Endothelial cell of umbilical vein (primary cell): ENCODE measurements around the gene MED27. TPM values are rescaled to one million over a fixed set of nuclear protein-coding genes. Genes with fewer than 3 reads are reported as not detected.

ENCODE experiments used
- BruUV-seq: library from RNA; stranded (reverse); fragments of 400-500 nt; replicated peaks from 2 replicates; lab custom pipeline; 2021; lab: Mats Ljungman, UMichigan
- CTCF ChIA-PET: fragments of 300-600, 350-600 bp; sonication (Branson Sonifier 250); formaldehyde crosslinking; loops from one replicate; lab custom pipeline; 2021; ENCODE audit warnings: antibody characterized with exemption, inconsistent platforms; lab: Charles Lee
- POLR2A ChIA-PET: fragments of 300-600, 350-600 bp; sonication (Branson Sonifier 250); formaldehyde crosslinking; loops from one replicate; lab custom pipeline; 2021; ENCODE audit warnings: antibody characterized with exemption, inconsistent platforms; lab: Charles Lee
- DNase-seq: peaks from one replicate; pipeline ENCODE4 v3.0.0-alpha.2; 2011; ENCODE audit warnings: low read depth, low spot score
- FAIRE-seq: peaks from 2 replicates; lab custom pipeline; 2011; peaks lifted over from hg19 to GRCh38; lab: Jason Lieb, UNC
- H2AFZ ChIP-seq: 2 replicates; pipeline ENCODE4 v1.6.0; 2012; ENCODE audit warnings: low read depth, low read length, control low read depth, inconsistent platforms
- H3K27ac ChIP-seq: 2 replicates; pipeline ENCODE4 v1.5.1; 2011; ENCODE audit warnings: low read depth, mild to moderate bottlenecking, control low read depth, low read length, moderate library complexity; ENCODE audit not compliant: insufficient read depth
- H3K27me3 ChIP-seq, 2 experiments: 2 replicates each; pipeline versions ENCODE4 v1.6.0 to v1.6.1; 2011; ENCODE audit warnings: low read length in 2 of 2, mixed read lengths in 1 of 2; ENCODE audit not compliant: control insufficient read depth in 2 of 2, insufficient read depth in 2 of 2
- H3K36me3 ChIP-seq, 2 experiments: 2 replicates in 1 of 2; 3 replicates in 1 of 2; pipeline ENCODE4 v1.5.1; 2011; ENCODE audit warnings: low read length in 2 of 2, mild to moderate bottlenecking in 1 of 2, moderate library complexity in 1 of 2; ENCODE audit not compliant: control insufficient read depth in 2 of 2, insufficient read depth in 2 of 2; ENCODE audit errors: extremely low read depth in 1 of 2
- H3K4me1 ChIP-seq: 3 replicates; pipeline ENCODE4 v1.5.1; 2011; ENCODE audit warnings: mild to moderate bottlenecking, low read length; ENCODE audit not compliant: control insufficient read depth, insufficient read depth; ENCODE audit errors: extremely low read depth
- H3K4me2 ChIP-seq: 2 replicates; pipeline ENCODE4 v1.6.1; 2011; ENCODE audit warnings: low read length, control low read depth, mixed read lengths; ENCODE audit not compliant: insufficient read depth
- H3K4me3 ChIP-seq, 3 experiments: fragments of 200-600 bp in 1 of 3; sonication (generic), shearing (Covaris generic) in 1 of 3; replicated peaks in 1 of 3; 2 replicates each; pipeline ENCODE4 v1.5.1; 2011 to 2016; ENCODE audit warnings: control low read depth in 3 of 3, low read length in 3 of 3, mild to moderate bottlenecking in 2 of 3, inconsistent platforms in 1 of 3, low read depth in 1 of 3, moderate library complexity in 1 of 3; ENCODE audit not compliant: insufficient read depth in 1 of 3
- H3K79me2 ChIP-seq: 2 replicates; pipeline ENCODE4 v1.6.0; 2012; ENCODE audit warnings: low read length, inconsistent platforms; ENCODE audit not compliant: control insufficient read depth, insufficient read depth
- H3K9ac ChIP-seq: replicated peaks from 2 replicates; pipeline ENCODE3; 2011; ENCODE audit warnings: low read length, control low read depth; ENCODE audit not compliant: insufficient read depth; ENCODE audit errors: extremely low read depth
- H3K9me1 ChIP-seq: replicated peaks from 3 replicates; pipeline ENCODE4 v1.6.0; 2011; ENCODE audit warnings: mild to moderate bottlenecking, low read length; ENCODE audit not compliant: control insufficient read depth, insufficient read depth; ENCODE audit errors: extremely low read depth
- H3K9me3 ChIP-seq: replicated peaks from 2 replicates; pipeline ENCODE4 v1.5.1; 2012; ENCODE audit warnings: low read length, inconsistent platforms; ENCODE audit not compliant: control insufficient read depth, insufficient read depth
- H4K20me1 ChIP-seq: replicated peaks from 2 replicates; pipeline ENCODE3; 2011; ENCODE audit warnings: mild to moderate bottlenecking, low read length; ENCODE audit not compliant: control insufficient read depth, insufficient read depth; ENCODE audit errors: extremely low read depth
- EZH2 ChIP-seq: IDR thresholded peaks from 2 replicates; pipeline ENCODE4 v1.6.1; 2012; ENCODE audit warnings: borderline replicate concordance, low read depth, mild to moderate bottlenecking, moderate library complexity, low read length, inconsistent platforms; ENCODE audit not compliant: severe bottlenecking
- FOS ChIP-seq: IDR thresholded peaks from 2 replicates; pipeline ENCODE4 v1.6.1; 2011; ENCODE audit warnings: mild to moderate bottlenecking, low read length, moderate library complexity, borderline replicate concordance; ENCODE audit not compliant: insufficient read depth
- GATA2 ChIP-seq: IDR thresholded peaks from 2 replicates; pipeline ENCODE4 v1.7.0; 2011; ENCODE audit warnings: low read depth, mild to moderate bottlenecking, moderate library complexity, mixed read lengths, low read length; ENCODE audit not compliant: insufficient read length, insufficient read depth
- JUN ChIP-seq: IDR thresholded peaks from 2 replicates; pipeline ENCODE4 v1.6.1; 2011; ENCODE audit warnings: borderline replicate concordance, low read depth; ENCODE audit not compliant: insufficient read length, insufficient read depth
- MAX ChIP-seq: IDR thresholded peaks from 2 replicates; pipeline ENCODE4 v1.6.1; 2011; ENCODE audit not compliant: insufficient read depth, insufficient read length
- MYC ChIP-seq: IDR thresholded peaks from one replicate; pipeline ENCODE4 v1.6.1; 2011; ENCODE audit warnings: mild to moderate bottlenecking, low read depth, low read length
- POLR2A ChIP-seq: IDR thresholded peaks from 2 replicates; pipeline ENCODE4 v1.6.1; 2012; ENCODE audit warnings: low read depth, mild to moderate bottlenecking, control low read depth, low read length
- POLR2AphosphoS5 ChIP-seq: IDR thresholded peaks from 2 replicates; pipeline ENCODE4 v1.6.1; 2012; ENCODE audit warnings: low read depth, mild to moderate bottlenecking, control low read depth, low read length, moderate library complexity; ENCODE audit not compliant: insufficient read depth
- dilution Hi-C: fragments of 300-500 bp; cut with MboI; formaldehyde crosslinking; loops from one replicate; pipeline ENCODE4 v1.15.0; 2019; ENCODE audit warnings: low sequenced_read_pairs; ENCODE audit not compliant: extremely low pct_ligation_motif_present
- intact Hi-C: fragments of 100-400 bp; cut with micrococcal nuclease; formaldehyde crosslinking; loops from one replicate; pipeline ENCODE4 v1.10.0; 2022
- polyA plus RNA-seq, 4 experiments: library from polyadenylated mRNA; depleted of rRNA in 3 of 4; stranded (reverse) in 3 of 4; unstranded in 1 of 4; fragments of >200 nt; gene quantifications; 2 replicates each; pipeline versions ENCODE4 v1.2.1 to v1.2.3, GENCODE V29; 2011 to 2012; ENCODE audit warnings: missing spikeins in 1 of 4
- total RNA-seq: library from RNA; stranded (reverse); gene quantifications from 2 replicates; pipeline ENCODE4 v1.2.3, GENCODE V29; 2021
- TF ChIP-seq, protein P1 (sequence below), 2 donors: IDR thresholded peaks; 1 replicate in 1 of 2; 2 replicates in 1 of 2; pipeline ENCODE4 v1.5.1; 2011; ENCODE audit warnings: low read length in 2 of 2, mild to moderate bottlenecking in 2 of 2, moderate library complexity in 2 of 2, control low read depth in 1 of 2, inconsistent platforms in 1 of 2, low read depth in 1 of 2; ENCODE audit not compliant: insufficient read depth in 1 of 2; ENCODE audit errors: extremely low read depth in 1 of 2

Gene MED27
- total and polyA plus RNA-seq, 2 donors (not counting 3 experiments of a cell fraction or from before 2014, with no cell fraction given) = 27.9 to 47.8 TPM

- intact Hi-C loops (no loop called here), dilution Hi-C loops (no loop called here)
- Histone ChIP-seq H3K27me3 (no peaks in the 10 kb centered on the region), H2AFZ (no peak overlapping the region), H3K9ac (no peak overlapping the region), H3K36me3 (no peaks in the 10 kb centered on the region), H3K9me3 (no peaks in the 10 kb centered on the region), H3K4me1 (peaks cover 4% of the 10 kb centered on the region), H3K4me2 (no peak overlapping the region), H3K79me2 (no peaks in the 10 kb centered on the region), H3K27ac (no peak overlapping the region), H3K4me3 (no peak overlapping the region), H4K20me1 (no peaks in the 10 kb centered on the region), H3K9me1 (no peaks in the 10 kb centered on the region)
- ChIA-PET POLR2A (no interaction called here), CTCF (no interaction called here)
- TF ChIP-seq POLR2A (no peak), FOS (peak; percentile 21)
- no peak for DNase-seq
- no TSS peak for BruUV-seq
- no peak for FAIRE-seq
Observed at GRCh38 chr9:131995382-131995781, 84.3 kb downstream of the MED27 start.

DNA sequence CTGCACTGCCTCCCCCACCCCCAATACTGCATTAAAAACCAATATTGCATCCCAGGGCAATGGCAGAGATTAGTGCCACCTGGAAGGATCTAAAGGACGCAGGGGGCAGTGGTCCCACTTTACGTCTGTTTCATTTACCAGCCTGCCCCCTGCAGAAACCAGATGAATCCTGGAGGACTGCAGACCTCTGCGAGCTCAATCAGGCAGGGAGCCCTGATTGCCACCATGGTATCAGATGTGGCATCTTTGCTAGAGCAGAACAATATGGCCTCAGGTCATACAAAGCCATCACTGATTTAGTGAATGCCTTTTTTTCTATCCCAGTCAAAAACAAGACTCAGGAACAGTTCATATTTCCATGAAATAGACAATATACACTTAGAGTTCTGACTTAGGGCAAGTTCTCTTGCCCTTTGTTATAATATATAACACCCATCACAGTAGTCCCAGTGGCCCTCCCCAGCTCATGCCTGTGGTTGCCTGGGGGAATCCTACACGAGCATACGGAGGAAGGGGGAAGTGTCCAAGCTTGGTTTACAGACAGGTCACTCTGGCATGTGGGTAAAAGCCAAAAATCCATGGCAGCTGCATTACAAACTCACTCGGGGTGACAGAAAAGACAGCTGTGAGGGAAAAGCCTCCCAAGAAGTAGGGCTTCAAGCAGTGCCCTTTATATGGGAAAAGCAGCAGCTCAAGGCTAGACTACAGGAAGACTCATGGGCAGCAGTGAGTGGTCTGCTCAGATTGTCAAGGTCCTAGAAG is 85.1 kb downstream of the MED27 start:
- FAIRE-seq (no peak), DNase-seq (no peak)
- no peaks in the 10 kb centered on the region for H3K79me2 ChIP-seq
- H3K27ac ChIP-seq = no peak overlapping the region
- H3K4me3 ChIP-seq = no peak overlapping the region
- no peaks in the 10 kb centered on the region for H3K36me3 ChIP-seq
- no peak overlapping the region for H3K9ac ChIP-seq
- dilution Hi-C loops (no loop called here), intact Hi-C loops (no loop called here)
- H3K4me1 ChIP-seq = peaks cover 1% of the 10 kb centered on the region
- H3K9me3 ChIP-seq = no peaks in the 10 kb centered on the region
- H3K4me2 ChIP-seq = no peak overlapping the region
- BruUV-seq = no TSS peak
- TF ChIP-seq POLR2AphosphoS5 = no peak
- TF ChIP-seq FOS = no peak
- TF ChIP-seq, protein P1, sequence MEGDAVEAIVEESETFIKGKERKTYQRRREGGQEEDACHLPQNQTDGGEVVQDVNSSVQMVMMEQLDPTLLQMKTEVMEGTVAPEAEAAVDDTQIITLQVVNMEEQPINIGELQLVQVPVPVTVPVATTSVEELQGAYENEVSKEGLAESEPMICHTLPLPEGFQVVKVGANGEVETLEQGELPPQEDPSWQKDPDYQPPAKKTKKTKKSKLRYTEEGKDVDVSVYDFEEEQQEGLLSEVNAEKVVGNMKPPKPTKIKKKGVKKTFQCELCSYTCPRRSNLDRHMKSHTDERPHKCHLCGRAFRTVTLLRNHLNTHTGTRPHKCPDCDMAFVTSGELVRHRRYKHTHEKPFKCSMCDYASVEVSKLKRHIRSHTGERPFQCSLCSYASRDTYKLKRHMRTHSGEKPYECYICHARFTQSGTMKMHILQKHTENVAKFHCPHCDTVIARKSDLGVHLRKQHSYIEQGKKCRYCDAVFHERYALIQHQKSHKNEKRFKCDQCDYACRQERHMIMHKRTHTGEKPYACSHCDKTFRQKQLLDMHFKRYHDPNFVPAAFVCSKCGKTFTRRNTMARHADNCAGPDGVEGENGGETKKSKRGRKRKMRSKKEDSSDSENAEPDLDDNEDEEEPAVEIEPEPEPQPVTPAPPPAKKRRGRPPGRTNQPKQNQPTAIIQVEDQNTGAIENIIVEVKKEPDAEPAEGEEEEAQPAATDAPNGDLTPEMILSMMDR (IDR thresholded peaks at IDR 0.05; ENCODE audit: extremely low read depth in 1 of 2, insufficient read depth in 1 of 2, low read depth in 1 of 2, low read length in 2 of 2) = no peak
- no peak for TF ChIP-seq GATA2
- TF ChIP-seq MAX = no peak
- TF ChIP-seq POLR2A = no peak
- no peak for TF ChIP-seq EZH2
- TF ChIP-seq JUN = no peak
- TF ChIP-seq MYC = no peak
- H3K9me1 ChIP-seq = no peaks in the 10 kb centered on the region
- no peaks in the 10 kb centered on the region for H3K27me3 ChIP-seq
- ChIA-PET POLR2A (no interaction called here), CTCF (no interaction called here)
- H4K20me1 ChIP-seq = no peaks in the 10 kb centered on the region
- H2AFZ ChIP-seq = no peak overlapping the region
